Measurements from ENCODE around the gene PRR23E. TPM values are rescaled to one million over a fixed set of nuclear protein-coding genes. Genes with fewer than 3 reads are reported as not detected.

PRR23E gene
- total RNA-seq, 1 donor from 2014 or later: not detected

DNA sequence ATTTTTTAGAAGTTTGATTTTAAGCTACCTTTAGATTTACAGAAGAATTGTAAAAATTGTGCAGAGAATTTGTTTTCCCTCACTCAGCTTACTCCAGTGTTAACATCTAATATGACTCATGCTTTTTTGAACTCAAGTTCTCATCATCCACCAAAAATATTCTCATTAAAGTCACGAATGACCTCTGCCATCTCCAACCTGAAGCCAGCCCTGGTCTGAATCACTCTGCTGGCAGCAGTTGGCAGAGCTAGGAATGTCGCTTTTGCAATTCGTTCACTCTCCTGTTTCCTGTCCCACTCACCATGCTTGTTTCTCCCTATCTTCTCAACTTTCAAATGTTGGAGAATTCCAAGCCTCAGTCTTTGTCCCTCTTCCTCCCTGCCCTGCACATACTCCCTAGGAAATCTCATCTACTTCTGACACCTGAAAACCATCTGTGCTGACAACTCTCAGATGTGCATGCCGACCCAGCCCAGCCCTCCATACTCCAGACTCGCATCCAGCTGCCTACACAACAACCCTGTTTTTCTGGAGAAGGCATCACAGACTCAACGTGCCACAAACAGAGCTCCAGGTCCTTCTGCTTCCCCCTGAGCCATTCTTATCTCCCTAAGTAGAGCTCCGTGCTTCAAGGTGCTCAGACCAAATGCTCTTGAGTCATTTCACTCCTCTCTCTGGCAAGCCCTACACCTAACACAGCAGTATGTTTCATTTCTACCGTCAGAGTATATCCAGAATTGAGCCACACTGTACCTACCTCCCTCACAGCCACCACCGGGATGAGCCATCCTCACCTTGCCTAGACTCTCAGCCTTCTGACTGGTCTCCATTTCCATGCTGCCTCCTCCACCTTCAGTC, 24.9 kb downstream of the PRR23E start:
- no peak for ATAC-seq
- no peak for DNase-seq (ENCODE audit: low spot score)
- intact Hi-C loops (cut with DNase I): no loop called here

DNA sequence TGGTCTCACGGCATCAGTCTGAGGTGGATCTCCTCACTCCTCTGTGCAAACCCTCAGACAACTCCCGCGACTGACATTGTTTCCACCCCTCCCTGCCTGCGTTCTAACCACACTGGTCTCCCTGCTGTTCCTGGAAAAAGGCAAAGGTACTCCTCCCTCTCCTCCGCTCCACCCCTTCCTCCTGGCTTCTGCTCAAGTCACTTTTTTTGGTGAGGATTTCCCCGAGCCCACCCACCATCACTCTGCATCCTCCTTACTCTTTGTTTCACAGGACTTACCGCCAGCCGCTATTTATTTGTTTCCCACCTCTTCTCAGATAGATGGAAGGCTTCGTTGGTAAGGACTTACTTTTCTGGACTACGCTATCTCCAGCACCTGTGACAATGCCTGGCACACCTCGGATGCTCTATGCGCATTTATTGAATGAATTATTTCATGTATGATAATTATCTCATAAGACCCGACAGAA, 25.6 kb downstream of the PRR23E start:
- no peak for DNase-seq (ENCODE audit: low spot score)
- ATAC-seq: no peak
- intact Hi-C loops (cut with DNase I): no loop called here

DNA sequence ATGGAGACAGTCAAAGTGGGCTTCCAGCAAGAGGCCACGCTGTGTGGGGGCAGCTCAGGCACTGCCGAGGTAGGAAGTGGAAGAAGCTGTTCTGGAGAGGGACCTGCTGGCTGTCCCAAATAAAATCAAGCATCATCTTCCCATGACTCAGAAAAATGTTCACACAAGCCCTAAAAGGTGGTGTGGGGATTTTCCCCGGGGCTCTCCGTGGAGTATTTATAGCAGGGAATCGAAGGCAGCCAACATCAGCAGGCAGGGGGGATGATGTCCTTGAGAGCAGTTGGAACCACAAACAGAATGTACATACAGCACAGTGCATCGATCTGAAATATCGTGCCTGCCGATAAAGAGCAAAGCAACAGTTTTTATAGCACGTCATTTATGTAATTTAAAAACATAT, 27.6 kb downstream of the PRR23E start:
- DNase-seq (ENCODE audit: low spot score) (no peak), ATAC-seq (no peak)
- intact Hi-C loops (cut with DNase I): no loop called here

DNA sequence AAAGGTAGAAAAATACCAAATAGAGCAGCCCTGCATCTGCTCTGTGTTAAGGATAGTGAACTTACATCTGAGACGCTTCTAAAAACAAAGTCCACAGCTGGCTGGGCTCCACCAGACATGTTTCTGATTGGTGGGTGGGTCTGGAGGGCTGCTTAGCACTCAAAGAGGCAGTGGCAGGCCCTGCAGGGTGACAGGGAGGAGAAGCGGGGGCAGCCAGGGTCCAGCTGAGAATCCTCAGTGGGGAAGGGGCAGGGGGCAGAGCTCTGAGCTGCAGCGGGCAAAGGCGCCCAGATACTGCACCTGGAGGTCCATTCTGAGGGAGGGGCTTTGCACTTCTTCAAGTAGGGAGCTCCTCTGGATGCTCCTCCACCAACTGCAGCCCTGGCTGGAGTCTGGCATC, 28.1 kb downstream of the PRR23E start:
- intact Hi-C loops (cut with DNase I): no loop called here
- no peak for DNase-seq (ENCODE audit: low spot score)
- ATAC-seq: no peak

DNA sequence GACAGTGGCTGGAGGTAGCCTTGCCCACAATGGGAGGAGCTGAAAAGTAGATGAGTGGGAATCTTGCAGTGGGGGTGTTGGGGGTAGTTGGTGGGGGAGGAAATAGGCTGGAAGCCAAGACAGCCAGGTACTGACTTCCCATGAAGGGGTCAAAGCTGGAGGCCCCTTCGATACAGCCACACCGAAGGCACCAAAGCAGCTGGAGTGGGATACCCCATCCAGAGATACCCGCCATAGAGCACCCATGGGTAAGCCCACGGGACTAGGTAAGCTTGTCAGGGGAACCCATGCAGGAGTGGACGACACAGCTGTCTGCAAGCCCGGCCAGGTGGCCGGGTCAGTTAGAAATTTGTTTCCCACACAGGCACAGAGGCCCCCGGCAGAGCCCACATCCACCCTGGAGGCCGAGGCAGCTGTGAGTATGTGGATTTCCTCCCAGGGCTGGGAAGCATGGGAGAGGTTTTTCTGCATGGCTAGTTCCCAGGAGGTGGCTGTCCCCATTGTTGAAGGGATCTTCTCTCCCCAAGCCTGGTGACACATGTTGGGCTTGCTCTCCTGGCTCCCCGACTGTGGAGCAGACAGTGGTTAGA, 28.6 kb downstream of the PRR23E start:
- ATAC-seq: no peak
- intact Hi-C loops (cut with DNase I): no loop called here
- no peak for DNase-seq (ENCODE audit: low spot score)

DNA sequence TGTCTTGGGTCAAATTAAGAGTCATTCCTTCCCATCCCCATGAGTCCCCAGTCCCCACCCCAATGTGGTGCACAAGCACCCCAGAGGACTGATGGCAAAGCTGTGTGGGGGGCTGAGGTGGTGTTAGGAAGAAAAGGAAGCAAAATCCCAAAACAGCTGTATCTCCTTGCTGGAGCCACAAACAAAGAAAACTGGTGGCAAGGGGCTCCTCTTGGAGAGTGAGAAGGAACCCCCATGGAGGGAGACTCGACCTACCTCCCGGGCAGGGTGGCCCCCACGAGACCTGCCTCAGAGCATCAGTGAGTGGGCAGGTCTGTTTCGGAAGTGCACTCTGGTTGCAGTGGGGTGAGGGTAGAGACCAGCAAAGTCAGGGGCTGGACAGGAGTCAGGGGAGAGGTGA, 29.2 kb downstream of the PRR23E start:
- DNase-seq (ENCODE audit: low spot score) (no peak), ATAC-seq (no peak)
- intact Hi-C loops (cut with DNase I): no loop called here

DNA sequence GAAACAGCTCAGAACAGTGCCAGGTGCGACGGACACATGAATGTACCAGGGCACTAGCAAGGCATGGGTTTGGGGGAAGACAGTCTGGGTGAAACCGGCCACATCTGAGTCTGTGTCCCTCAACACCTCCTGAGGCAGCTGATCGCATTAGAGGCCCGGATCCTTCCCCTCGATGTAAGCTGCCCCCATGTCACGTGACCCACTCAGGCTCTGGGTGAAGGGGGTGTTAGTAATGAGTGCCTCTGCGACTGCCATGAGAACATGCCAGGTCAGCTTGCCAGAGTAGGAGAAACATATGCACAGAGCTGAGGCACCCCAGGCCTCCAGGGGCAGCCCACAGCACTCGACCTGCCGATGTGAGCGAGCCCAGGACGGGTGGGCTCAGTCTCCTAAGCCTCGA, 29.7 kb downstream of the PRR23E start:
- intact Hi-C loops (cut with DNase I): no loop called here
- DNase-seq (ENCODE audit: low spot score) (no peak), ATAC-seq (no peak)

DNA sequence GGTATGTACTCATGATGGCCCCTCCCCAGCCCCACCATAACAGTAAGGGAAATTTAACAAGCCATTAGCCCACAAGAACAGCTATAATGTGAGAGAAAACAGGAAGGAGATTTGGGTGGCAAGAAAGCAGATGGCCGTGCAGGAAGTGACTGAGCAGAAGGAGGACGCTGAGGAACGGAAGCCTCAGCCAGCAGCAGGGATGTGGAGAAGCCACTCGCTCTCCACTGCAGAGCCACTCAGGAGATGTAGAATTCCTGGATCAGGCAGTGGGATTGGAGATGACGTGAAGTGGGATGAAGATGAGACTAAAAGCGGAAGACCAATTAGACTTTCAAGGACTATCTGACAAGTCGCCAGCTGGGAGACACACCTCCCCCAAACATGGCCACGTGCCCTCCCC, 31.2 kb downstream of the PRR23E start:
- ATAC-seq (no peak), DNase-seq (ENCODE audit: low spot score) (no peak)
- intact Hi-C loops (cut with DNase I): no loop called here

DNA sequence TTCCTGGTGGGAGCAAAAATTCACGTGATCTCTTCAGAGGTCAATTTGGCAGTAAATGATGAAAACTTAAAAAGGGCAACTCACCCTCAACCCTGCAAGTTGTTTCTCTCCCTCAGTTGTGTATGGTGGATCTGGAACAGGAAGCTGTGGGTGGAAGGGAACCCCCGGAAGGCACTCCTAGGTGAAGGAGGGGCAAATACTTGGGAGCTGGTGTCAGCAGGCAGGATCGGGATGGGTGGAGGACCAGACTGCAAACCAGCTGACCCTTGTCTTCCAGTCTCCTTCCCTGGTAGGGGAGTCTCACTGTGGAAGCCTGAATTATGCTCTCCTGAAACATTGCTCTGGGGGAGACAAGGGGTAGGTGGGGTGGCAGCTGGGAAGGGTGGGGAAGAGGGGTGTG, 33.5 kb downstream of the PRR23E start:
- DNase-seq (ENCODE audit: low spot score): no peak
- intact Hi-C loops (cut with DNase I): no loop called here
- ATAC-seq: peak; percentile 17

DNA sequence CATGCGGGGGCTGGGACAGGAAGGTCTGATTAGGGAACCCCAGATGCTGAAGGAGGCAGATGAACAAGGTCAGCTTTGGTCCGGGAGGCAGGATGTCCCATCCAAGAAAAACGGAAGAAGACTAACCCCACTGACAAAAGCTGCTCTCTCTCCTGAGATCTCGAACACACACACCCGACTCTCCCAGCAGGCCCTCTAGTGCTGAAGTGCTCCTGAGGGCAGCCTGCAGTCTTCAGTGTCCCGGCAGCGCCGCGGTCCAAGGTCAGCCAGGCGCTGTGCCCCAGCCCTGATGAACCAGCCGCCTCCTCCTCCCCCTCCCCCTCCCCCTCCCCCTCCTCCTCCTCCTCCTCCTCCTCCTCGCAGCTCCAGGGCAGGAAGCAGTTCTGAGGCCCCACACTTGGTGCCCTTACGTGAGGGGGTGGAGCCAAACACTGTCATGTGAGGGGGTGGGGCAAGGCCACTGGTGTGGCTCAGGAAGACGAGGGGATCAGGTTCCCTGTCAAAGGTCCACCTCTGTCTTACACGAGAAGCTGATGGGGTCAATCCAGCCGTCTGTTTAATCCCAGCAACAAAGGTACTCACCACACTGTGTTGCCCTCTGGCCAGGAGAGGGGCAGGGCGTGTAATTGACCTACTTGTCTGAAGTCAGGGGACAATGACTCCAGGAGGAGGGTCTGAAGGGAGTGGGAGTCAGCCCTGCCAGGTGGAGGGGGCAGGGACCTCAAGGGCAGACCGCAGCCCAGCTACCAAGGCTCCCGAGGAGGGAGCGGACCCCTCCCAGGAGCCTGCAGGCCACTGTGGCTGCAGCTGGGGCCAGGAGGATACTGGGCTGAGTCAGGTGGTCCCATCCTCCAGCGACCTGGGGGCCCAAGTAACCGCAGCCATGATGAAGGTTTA, 34.3 kb downstream of the PRR23E start:
- DNase-seq (ENCODE audit: low spot score) (no peak), ATAC-seq (peak; percentile 39)
- intact Hi-C loops (cut with DNase I): no loop called here

DNA sequence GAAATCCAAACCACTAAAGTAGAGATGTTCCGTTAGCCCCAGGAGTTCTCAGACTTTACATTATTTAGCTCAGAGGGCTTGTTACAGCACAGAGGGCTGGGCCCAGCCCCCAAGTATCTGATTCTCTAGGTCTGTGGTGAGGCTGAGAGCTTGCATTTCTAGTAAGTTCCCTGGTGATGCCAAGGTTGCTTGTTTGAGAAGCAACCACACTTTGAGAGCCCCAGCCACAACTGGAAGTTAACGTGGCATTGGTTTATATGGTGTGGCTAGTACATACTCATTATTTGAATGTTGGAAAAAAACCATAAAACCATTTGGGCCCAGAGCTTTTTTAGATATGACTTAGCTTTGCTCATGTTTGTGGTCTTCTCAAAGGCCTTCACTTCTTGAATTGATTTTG, 35.9 kb downstream of the PRR23E start:
- no peak for DNase-seq (ENCODE audit: low spot score)
- ATAC-seq: no peak
- intact Hi-C loops (cut with DNase I): no loop called here

DNA sequence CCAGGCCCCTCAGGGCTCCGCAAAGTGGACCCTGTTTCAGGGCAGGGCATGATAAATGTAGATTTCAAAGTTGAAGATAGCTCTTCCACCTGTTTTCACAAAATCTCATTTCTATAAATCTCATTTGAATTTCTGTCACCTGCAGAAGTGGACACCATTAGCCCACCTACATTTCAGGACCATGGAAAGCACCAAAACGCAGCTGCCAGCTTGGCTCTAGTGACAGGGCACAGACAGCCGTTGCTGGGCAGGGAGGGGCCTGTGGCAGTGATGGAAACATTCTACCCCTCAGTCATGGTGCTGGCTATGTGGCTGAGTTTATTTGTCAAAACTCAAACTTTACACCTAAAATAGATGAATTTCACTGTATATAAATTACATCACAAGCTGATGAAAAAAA, 40.4 kb downstream of the PRR23E start:
- intact Hi-C loops (cut with DNase I): no loop called here
- DNase-seq (ENCODE audit: low spot score) (no peak), ATAC-seq (no peak)

DNA sequence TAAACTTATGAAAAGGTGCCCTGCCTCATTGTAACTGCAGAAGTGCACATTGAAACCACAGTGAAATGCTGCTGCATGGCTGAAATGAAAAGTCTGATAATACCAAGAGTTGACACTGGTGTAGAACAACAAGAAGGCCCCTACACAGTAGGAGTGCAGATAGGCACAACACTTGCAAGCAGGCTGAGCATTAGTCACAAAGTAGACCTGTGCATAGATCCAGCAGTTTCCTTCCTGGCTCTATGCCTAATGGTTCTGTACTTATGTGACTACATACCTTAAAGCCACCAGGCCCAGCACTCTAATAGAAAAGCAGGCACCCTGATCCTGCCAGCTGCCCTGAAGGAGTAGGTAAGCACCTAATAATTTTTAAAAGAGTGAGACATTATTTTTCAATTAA, 41.8 kb downstream of the PRR23E start:
- DNase-seq (ENCODE audit: low spot score) (no peak), ATAC-seq (no peak)
- intact Hi-C loops (cut with DNase I): no loop called here

DNA sequence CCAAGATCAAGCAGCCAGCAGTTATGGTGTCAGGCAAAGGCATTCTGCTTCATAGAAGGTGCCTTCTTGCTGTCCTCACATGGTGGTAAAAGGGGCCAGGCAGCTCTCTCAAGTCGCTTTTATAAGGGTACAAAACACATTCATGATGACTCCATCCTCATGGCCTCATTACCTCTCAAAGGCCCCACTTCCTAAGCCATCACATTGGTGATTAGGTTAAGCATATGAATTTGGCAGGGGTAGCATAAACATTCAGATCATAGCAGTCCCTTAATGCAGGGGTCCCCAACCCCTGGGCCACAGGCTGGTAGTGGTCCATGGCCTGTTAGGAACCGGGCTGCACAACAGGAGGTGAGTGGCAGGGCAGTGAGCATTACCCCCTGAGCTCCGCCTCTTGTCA, 42.8 kb downstream of the PRR23E start:
- DNase-seq (ENCODE audit: low spot score): no peak
- intact Hi-C loops (cut with DNase I): no loop called here
- no peak for ATAC-seq

DNA sequence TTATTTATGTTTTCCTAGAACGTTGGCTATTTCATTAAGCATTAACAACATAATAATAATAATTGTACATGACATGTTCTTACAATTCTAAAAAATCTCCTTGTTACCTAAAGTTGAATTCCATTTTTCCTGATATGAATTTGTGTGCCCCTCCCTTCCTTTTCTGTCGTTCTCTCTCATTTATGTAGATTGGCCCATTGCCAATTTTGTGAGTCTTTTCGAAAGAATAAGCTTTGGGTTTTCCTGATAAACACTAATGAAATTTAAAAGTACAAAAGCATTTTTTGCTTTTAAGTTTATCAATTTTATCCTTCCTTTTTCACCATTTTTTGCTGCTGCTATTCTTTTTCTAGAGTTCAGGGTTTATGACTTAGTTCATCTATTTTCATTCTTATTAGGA, 44.9 kb downstream of the PRR23E start:
- ATAC-seq (no peak), DNase-seq (ENCODE audit: low spot score) (no peak)
- intact Hi-C loops (cut with DNase I): no loop called here

DNA sequence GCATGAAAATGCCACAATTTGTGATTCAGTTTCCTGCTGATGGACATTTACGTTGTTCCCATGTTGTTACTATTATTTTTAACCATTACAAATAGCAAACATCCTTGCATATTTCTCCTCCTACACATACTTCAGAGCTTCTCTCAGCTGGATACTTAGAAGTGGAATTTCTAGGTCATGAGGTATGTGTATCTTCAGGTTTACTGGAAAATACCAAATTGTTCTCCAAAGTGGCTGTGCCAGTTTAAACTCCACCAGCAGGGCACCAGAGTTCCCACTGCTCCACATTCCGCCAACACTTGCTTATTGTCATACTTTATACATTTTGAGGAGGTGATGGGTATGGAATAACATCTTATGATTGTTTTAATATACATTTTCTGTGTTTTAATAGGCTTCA, 45.7 kb downstream of the PRR23E start:
- intact Hi-C loops (cut with DNase I): no loop called here
- ATAC-seq: no peak
- no peak for DNase-seq (ENCODE audit: low spot score)

DNA sequence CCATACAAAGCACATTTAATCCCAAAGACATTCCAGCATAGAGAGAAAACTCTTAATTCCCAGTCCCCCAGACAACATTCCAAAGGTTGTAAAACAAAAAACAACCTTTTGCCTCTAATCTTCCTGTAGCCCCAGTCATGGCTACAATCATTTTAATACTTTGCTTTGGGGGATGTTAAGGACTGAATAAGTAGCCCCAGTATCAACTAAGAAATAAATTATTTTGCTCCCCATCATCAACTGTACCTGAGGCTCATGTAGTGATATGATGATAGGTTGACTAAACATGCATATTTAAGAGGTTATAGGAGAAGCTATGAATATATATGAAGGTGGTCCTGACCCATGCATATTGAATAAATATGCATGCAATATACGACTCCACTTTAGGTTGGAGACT, 54.4 kb downstream of the PRR23E start:
- ATAC-seq: no peak
- intact Hi-C loops (cut with DNase I): no loop called here
- DNase-seq (ENCODE audit: low spot score): no peak

Data from sciatic nerve (tissue), 2 donors.